Stomach (tissue), 9 donors: ENCODE data around the gene ELL3. TPM values are rescaled to one million over a fixed set of nuclear protein-coding genes. Genes with fewer than 3 reads are reported as not detected.
"Not testable (repeated sequence)": the region's sequence is repeated elsewhere in the genome, so short reads cannot be mapped to it uniquely, and the experiment has no call there.

Experiments used
- DNase-seq, 2 donors: peaks; one replicate each; pipeline versions ENCODE4 v3.0.0 to v3.0.0-alpha.2; 2013 to 2019
- H3K27ac ChIP-seq, 5 donors: fragments of 200-600 bp in 4 of 5; sonication (generic) in 4 of 5; one replicate each; pipeline ENCODE4 v1.5.1; 2013 to 2019; ENCODE audit warnings: mild to moderate bottlenecking in 1 of 5, moderate library complexity in 1 of 5
- H3K27me3 ChIP-seq, 3 donors: fragments of 200-600 bp; sonication (generic); one replicate each; pipeline ENCODE4 v1.5.1; 2017 to 2019; ENCODE audit warnings: mixed run types in 1 of 3
- H3K36me3 ChIP-seq, 4 donors: fragments of 200-600 bp; sonication (generic); 1 replicate in 3 of 4; 2 replicates in 1 of 4; pipeline ENCODE4 v1.5.1; 2016 to 2019
- H3K4me1 ChIP-seq, 4 donors: fragments of 200-600 bp; sonication (generic); one replicate each; pipeline ENCODE4 v1.5.1; 2016 to 2019
- H3K4me3 ChIP-seq, 4 donors: fragments of 200-600 bp; sonication (generic) in 3 of 4; one replicate each; pipeline ENCODE4 v1.5.1; 2016 to 2019; ENCODE audit warnings: mild to moderate bottlenecking in 1 of 4
- H3K9me3 ChIP-seq, 4 donors: fragments of 200-600 bp; sonication (generic); one replicate each; pipeline ENCODE4 v1.5.1; 2016 to 2019
- CTCF ChIP-seq, 7 experiments: fragments of 450-650 bp in 4 of 7; fragments of 200-600 bp in 3 of 7; sonication (generic) in 3 of 7; IDR thresholded peaks; one replicate each; pipeline ENCODE4 v1.5.1; 2016 to 2019; ENCODE audit warnings: antibody characterized with exemption in 7 of 7, control low read depth in 2 of 7, mild to moderate bottlenecking in 1 of 7
- EP300 ChIP-seq: sonication (generic); formaldehyde crosslinking; IDR thresholded peaks from one replicate; pipeline ENCODE4 v1.6.1; 2017; ENCODE audit warnings: antibody characterized with exemption
- POLR2A ChIP-seq, 4 donors: fragments of 450-650 bp; IDR thresholded peaks; one replicate each; pipeline ENCODE4 v1.6.1; 2016; ENCODE audit warnings: antibody characterized with exemption in 4 of 4, control low read depth in 2 of 4, mild to moderate bottlenecking in 1 of 4, moderate library complexity in 1 of 4
- POLR2AphosphoS5 ChIP-seq, 3 donors: sonication (generic); formaldehyde crosslinking; IDR thresholded peaks; one replicate each; pipeline ENCODE4 v1.6.1; 2016; ENCODE audit warnings: antibody characterized with exemption in 3 of 3
- WGBS, 5 donors: extraction: QIAGEN DNeasy Blood & Tissue Kit in 3 of 5; methylation state at CpG; one replicate each; pipeline versions ENCODE4 v1.1.5 to v1.1.7; 2013 to 2018; 5-methylcytosine and 5-hydroxymethylcytosine counted together
- intact Hi-C: fragments of 100-400 bp; cut with DNase I; formaldehyde crosslinking; loops from one replicate; pipeline ENCODE4 v1.15.1; 2023; ENCODE audit warnings: low total_unique reads
- polyA plus RNA-seq, 3 donors: library from polyadenylated mRNA; stranded (reverse); fragments of 200-250 nt; gene quantifications; one replicate each; pipeline ENCODE4 v1.2.3, GENCODE V29; 2013
- small RNA-seq, 4 donors: library from RNA; depleted of rRNA; stranded (forward); fragments of <200 nt; gene quantifications; one replicate each; pipeline ENCODE3, GENCODE V24; 2016
- total RNA-seq, 5 donors: library from RNA; depleted of rRNA; stranded (reverse); fragments of >200 nt; gene quantifications; one replicate each; pipeline versions ENCODE4 v1.1.0 to v1.2.3, GENCODE V29; 2014 to 2016
- donor health status: healthy with polysubstance abuse.
- donor health status: Bipolar disorder and iron deficiency.
- donor health status: healthy.

Gene ELL3
- total and polyA plus RNA-seq, 8 donors: 4.0 to 131 (median 21.6) TPM

DNA sequence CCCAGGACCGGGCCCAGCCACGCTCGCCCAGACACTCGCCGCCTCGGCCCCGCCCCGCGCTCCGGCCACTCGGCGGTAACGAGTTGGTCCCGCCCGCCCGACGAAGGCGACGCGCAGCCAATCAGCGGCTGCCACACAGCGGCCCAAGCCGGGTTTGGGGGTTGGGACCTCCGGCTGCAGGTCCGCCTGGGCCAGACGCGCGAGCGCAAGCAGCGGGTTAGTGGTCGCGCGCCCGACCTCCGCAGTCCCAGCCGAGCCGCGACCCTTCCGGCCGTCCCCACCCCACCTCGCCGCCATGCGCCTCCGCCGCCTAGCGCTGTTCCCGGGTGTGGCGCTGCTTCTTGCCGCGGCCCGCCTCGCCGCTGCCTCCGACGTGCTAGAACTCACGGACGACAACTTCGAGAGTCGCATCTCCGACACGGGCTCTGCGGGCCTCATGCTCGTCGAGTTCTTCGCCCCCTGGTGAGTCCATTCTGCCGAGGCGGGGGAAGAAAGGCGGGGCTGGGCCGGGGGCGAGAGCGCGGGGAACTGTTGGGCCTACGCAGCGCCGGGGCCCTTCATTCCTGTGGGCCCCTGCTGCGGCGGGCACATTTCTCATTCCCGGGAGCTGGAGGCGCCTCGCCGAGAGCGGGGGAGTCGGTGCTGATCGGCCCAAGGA, 30.4 kb downstream of the ELL3 start, which contains the start of gene PDIA3:
TSS of gene PDIA3 (plus strand) at position 194 of the 658 bp plus-strand sequence. CDS start at position 296, 102 bp downstream.
- H3K27ac ChIP-seq: peak within 1 kb of the TSS; percentile 93 to 98 (median 97)
- TF ChIP-seq POLR2A (IDR thresholded peaks at IDR 0.05) (peak in 1 of 4 donors; percentile 57), POLR2AphosphoS5 (IDR thresholded peaks at IDR 0.05) (peak; percentile 87 to 97 (median 97))
- H3K4me1 ChIP-seq: peaks cover 31 to 46% (median 42%) of the 10 kb centered on the region in 4 donors
- peak within 1 kb of the TSS; percentile 55 to 82 (median 74) for H3K4me3 ChIP-seq
- 0 to 1% (median 0%) methylated on average over 21 to 84 of the region's 84 CpGs for WGBS, 5 donors
- intact Hi-C loops, H3K36me3 ChIP-seq, H3K9me3 ChIP-seq, H3K27me3 ChIP-seq: not testable (repeated sequence)
- peak; percentile 94 to 98 for DNase-seq

GRCh38 chr15:43735416-43735815, 41.4 kb downstream of the ELL3 start:
- Histone ChIP-seq H3K9me3 (no peaks in the 10 kb centered on the region), H3K4me1 (no peaks in the 10 kb centered on the region), H3K36me3 (no peaks in the 10 kb centered on the region), H3K27ac (no peak overlapping the region), H3K27me3 (no peaks in the 10 kb centered on the region), H3K4me3 (no peak overlapping the region)
- 76 to 88% (median 83%) methylated on average over 6 of the region's 6 CpGs for WGBS, 5 donors
- TF ChIP-seq CTCF (IDR thresholded peaks at IDR 0.05) (no peak), EP300 (no peak), POLR2AphosphoS5 (IDR thresholded peaks at IDR 0.05) (no peak), POLR2A (IDR thresholded peaks at IDR 0.05) (no peak)
- DNase-seq: no peak
- intact Hi-C loops: no loop called here

- H3K4me1 ChIP-seq, H3K9me3 ChIP-seq, H3K36me3 ChIP-seq, H3K27me3 ChIP-seq, H3K4me3 ChIP-seq, H3K27ac ChIP-seq, DNase-seq, intact Hi-C loops: not testable (repeated sequence)
- 38 to 100% (median 69%) methylated on average over 1 of the region's 1 CpG for WGBS, 5 donors
Observed at GRCh38 chr15:43728053-43728725, 48.6 kb downstream of the ELL3 start.

DNA sequence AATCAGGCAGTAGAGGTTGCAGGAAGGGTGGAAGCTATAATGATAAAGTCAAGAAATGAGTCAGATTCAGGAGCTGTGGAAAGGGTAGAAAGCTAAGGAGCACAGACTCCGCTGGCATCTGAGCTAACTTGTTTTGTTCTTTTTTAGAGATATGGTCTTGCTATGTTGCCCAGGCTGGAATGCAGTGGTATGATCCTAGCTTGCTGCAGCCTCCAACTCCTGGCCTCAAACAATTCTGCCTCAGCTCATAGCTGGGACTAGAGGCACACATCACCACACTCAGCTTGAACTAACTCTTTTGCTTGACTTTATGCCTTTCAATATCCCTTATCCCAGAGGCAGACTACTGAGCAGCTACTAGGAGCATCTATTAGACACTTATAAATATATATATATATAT, 50.5 kb downstream of the ELL3 start:
- H3K4me3 ChIP-seq, H3K36me3 ChIP-seq, H3K9me3 ChIP-seq, H3K27ac ChIP-seq, DNase-seq, H3K4me1 ChIP-seq, intact Hi-C loops: not testable (repeated sequence)
- WGBS, 5 donors: 75 to 100% (median 100%) methylated on average over 1 of the region's 1 CpG
- peaks cover 0 to 11% (median 0%) of the 10 kb centered on the region in 3 donors for H3K27me3 ChIP-seq

DNA sequence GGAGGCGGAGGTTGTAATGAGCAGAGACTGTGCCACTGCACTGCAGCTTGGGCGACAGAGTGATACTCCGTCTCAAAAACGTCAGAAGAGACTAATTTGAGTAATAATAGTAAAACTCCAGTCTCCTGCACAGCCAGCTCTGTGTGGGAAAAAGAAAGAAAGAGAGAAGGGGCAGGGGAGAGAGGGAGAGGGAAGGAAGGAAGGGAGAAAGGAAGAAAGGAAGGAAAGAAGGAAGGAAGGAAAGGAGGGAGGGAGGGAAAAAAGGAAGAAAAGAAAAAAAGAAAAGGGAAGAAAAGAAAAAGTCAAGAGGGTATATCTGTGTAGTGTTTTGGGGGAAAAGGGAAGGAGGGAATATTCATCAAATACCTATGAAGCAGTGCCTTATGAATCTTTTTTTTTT, 53.6 kb downstream of the ELL3 start:
- DNase-seq: no peak
- TF ChIP-seq EP300 (no peak), CTCF (IDR thresholded peaks at IDR 0.05) (no peak), POLR2A (IDR thresholded peaks at IDR 0.05) (no peak), POLR2AphosphoS5 (IDR thresholded peaks at IDR 0.05) (no peak)
- WGBS, 5 donors: 75 to 85% (median 79%) methylated on average over 4 of the region's 4 CpGs
- no peaks in the 10 kb centered on the region for H3K9me3 ChIP-seq
- H3K27ac ChIP-seq: no peak overlapping the region
- no peak overlapping the region for H3K4me3 ChIP-seq
- intact Hi-C loops: no loop called here
- H3K4me1 ChIP-seq: no peaks in the 10 kb centered on the region
- H3K27me3 ChIP-seq: peaks cover 0 to 11% (median 0%) of the 10 kb centered on the region in 3 donors
- no peaks in the 10 kb centered on the region for H3K36me3 ChIP-seq

Small RNA genes lying within 50 kb of the gene (small RNA-seq; reads per million reads assigned to genes)
- gene MIR1282: 0 reads per million in 4 donors
- gene RNU6-354P: 0 reads per million in 4 donors

Other genes with a start within 250 kb of the ELL3 start
- 100 to 1,000 TPM in 1 of 5 donors, 10 to 100 TPM in 4; 34.1 to 160 (median 69.2) TPM for gene PPIP5K1, start 186.8 kb downstream of the ELL3 start, total RNA-seq
- 1 to 10 TPM; 4.0 to 8.4 (median 5.0) TPM for gene PPIP5K1, start 186.8 kb downstream of the ELL3 start, polyA plus RNA-seq
- gene CKMT1B, start 182.9 kb downstream of the ELL3 start, total RNA-seq: 100 to 1,000 TPM in 1 of 5 donors, 10 to 100 TPM in 4; 14.0 to 118 (median 54.8) TPM
- gene CKMT1B, start 182.9 kb downstream of the ELL3 start, polyA plus RNA-seq: 10 to 100 TPM; 17.2 to 41.1 (median 27.2) TPM
- gene STRC, start 158.2 kb downstream of the ELL3 start, total RNA-seq: 1 to 10 TPM in 3 of 5 donors, under 1 TPM in 1, not detected in 1; 0.58 to 5.8 (median 3.1) TPM
- under 1 TPM; 0.25 to 0.78 (median 0.31) TPM for gene STRC, start 158.2 kb downstream of the ELL3 start, polyA plus RNA-seq
- gene CATSPER2, start 128.1 kb downstream of the ELL3 start, total RNA-seq: 1 to 10 TPM in 4 of 5 donors, under 1 TPM in 1; 0.45 to 7.8 (median 3.5) TPM
- 1 to 10 TPM; 1.1 to 4.5 (median 2.5) TPM for gene CATSPER2, start 128.1 kb downstream of the ELL3 start, polyA plus RNA-seq
- 100 to 1,000 TPM in 2 of 5 donors, 10 to 100 TPM in 1, 1 to 10 TPM in 1, under 1 TPM in 1; 0.89 to 142 (median 50.6) TPM for gene CKMT1A, start 83.1 kb downstream of the ELL3 start, total RNA-seq
- 10 to 100 TPM; 18.7 to 32.5 (median 25.7) TPM for gene CKMT1A, start 83.1 kb downstream of the ELL3 start, polyA plus RNA-seq
- 100 to 1,000 TPM in 2 of 5 donors, 10 to 100 TPM in 3; 16.3 to 227 (median 66.6) TPM for gene PDIA3, start 30.5 kb downstream of the ELL3 start, total RNA-seq
- gene PDIA3, start 30.5 kb downstream of the ELL3 start, polyA plus RNA-seq: 100 to 1,000 TPM in 2 of 3 donors, 10 to 100 TPM in 1; 34.7 to 168 (median 112) TPM
- gene SERF2, start 15.4 kb upstream of the ELL3 start, total RNA-seq: 1,000 to 10,000 TPM in 1 of 5 donors, 100 to 1,000 TPM in 4; 276 to 1,195 (median 526) TPM
- gene SERF2, start 15.4 kb upstream of the ELL3 start, polyA plus RNA-seq: 1,000 to 10,000 TPM; 2,001 to 3,403 (median 2,340) TPM
- gene SERINC4, start 23.3 kb upstream of the ELL3 start, total RNA-seq: not detected
- gene SERINC4, start 23.3 kb upstream of the ELL3 start, polyA plus RNA-seq: under 1 TPM in 2 of 3 donors, not detected in 1; 0.37 to 0.55 TPM
- gene HYPK, start 23.6 kb upstream of the ELL3 start, total RNA-seq: 10 to 100 TPM in 4 of 5 donors, 1 to 10 TPM in 1; 1.8 to 61.6 (median 24.1) TPM
- gene HYPK, start 23.6 kb upstream of the ELL3 start, polyA plus RNA-seq: 10 to 100 TPM in 2 of 3 donors, 1 to 10 TPM in 1; 5.3 to 56.4 (median 12.9) TPM
- gene MFAP1, start 47.7 kb upstream of the ELL3 start, total RNA-seq: 10 to 100 TPM in 2 of 5 donors, 1 to 10 TPM in 3; 1.2 to 20.3 (median 4.6) TPM
- gene MFAP1, start 47.7 kb upstream of the ELL3 start, polyA plus RNA-seq: 10 to 100 TPM in 2 of 3 donors, 1 to 10 TPM in 1; 9.7 to 17.7 (median 16.6) TPM
- 10 to 100 TPM in 1 of 5 donors, 1 to 10 TPM in 4; 1.2 to 14.5 (median 4.0) TPM for gene WDR76, start 50.0 kb upstream of the ELL3 start, total RNA-seq
- 1 to 10 TPM; 3.2 to 4.0 (median 3.6) TPM for gene WDR76, start 50.0 kb upstream of the ELL3 start, polyA plus RNA-seq